Measurements from ENCODE around the gene GGTLC3.
"Not testable (repeated sequence)": the region's sequence is repeated elsewhere in the genome, so short reads cannot be mapped to it uniquely, and the experiment has no call there.

- TF ChIP-seq POLR2A, CTCF (IDR thresholded peaks at IDR 0.05): not testable (repeated sequence)
Measured at GRCh38 chr22:18522762-18523161, 4.8 kb upstream of the GGTLC3 start.

Measured in esophagus squamous epithelium (tissue), 4 donors.